HEK293T (cell line): ENCODE data around the gene ZNF865.

ENCODE experiments used
- CTCF ChIA-PET: fragments of 350-600 bp; formaldehyde crosslinking; extraction: SDS; loops from one replicate; lab custom pipeline; 2021; ENCODE audit warnings: antibody characterized with exemption, inconsistent platforms; lab: Yijun Ruan, JAX
- POLR2A ChIA-PET: fragments of 350-600 bp; formaldehyde crosslinking; extraction: SDS; loops from one replicate; lab custom pipeline; 2020; ENCODE audit warnings: antibody characterized with exemption, inconsistent platforms; lab: Yijun Ruan, JAX
- DNase-seq: peaks from one replicate; pipeline ENCODE4 v3.0.0; 2012; ENCODE audit warnings: mixed read lengths; ENCODE audit errors: extremely low spot score
- ARNT ChIP-seq: fragments of 450-650 bp; IDR thresholded peaks from 2 replicates; pipeline ENCODE4 v1.6.1; 2017; ENCODE audit warnings: mild to moderate bottlenecking
- BHLHE40 ChIP-seq: fragments of 450-650 bp; IDR thresholded peaks from 2 replicates; pipeline ENCODE4 v1.6.1; 2016; ENCODE audit warnings: mild to moderate bottlenecking, moderate library complexity, borderline replicate concordance
- CTBP1 ChIP-seq: fragments of 450-650 bp; IDR thresholded peaks from 2 replicates; pipeline ENCODE4 v1.6.1; 2016; ENCODE audit warnings: borderline replicate concordance
- ELF4 ChIP-seq: fragments of 450-650 bp; IDR thresholded peaks from 2 replicates; pipeline ENCODE4 v1.6.1; 2017; ENCODE audit warnings: antibody characterized with exemption
- FOXA1 ChIP-seq: fragments of 450-650 bp; IDR thresholded peaks from 2 replicates; pipeline ENCODE4 v1.6.1; 2016; ENCODE audit warnings: mild to moderate bottlenecking
- FOXK2 ChIP-seq: fragments of 450-650 bp; IDR thresholded peaks from 2 replicates; pipeline ENCODE4 v1.6.1; 2016; ENCODE audit warnings: mild to moderate bottlenecking
- FOXM1 ChIP-seq: fragments of 450-650 bp; IDR thresholded peaks from 2 replicates; pipeline ENCODE4 v1.6.1; 2017; ENCODE audit warnings: mild to moderate bottlenecking, borderline replicate concordance
- HDGF ChIP-seq: fragments of 450-650 bp; IDR thresholded peaks from 2 replicates; pipeline ENCODE4 v1.6.1; 2017; ENCODE audit warnings: antibody characterized with exemption, borderline replicate concordance
- L3MBTL2 ChIP-seq: fragments of 450-650 bp; conservative IDR thresholded peaks from 2 replicates; pipeline ENCODE4 v1.6.1; 2016; ENCODE audit warnings: mild to moderate bottlenecking
- LEF1 ChIP-seq: fragments of 450-650 bp; IDR thresholded peaks from 2 replicates; pipeline ENCODE4 v1.6.1; 2017; ENCODE audit warnings: mild to moderate bottlenecking, borderline replicate concordance
- NFRKB ChIP-seq: fragments of 450-650 bp; IDR thresholded peaks from 2 replicates; pipeline ENCODE4 v1.6.1; 2016; ENCODE audit warnings: mild to moderate bottlenecking, moderate library complexity
- PKNOX1 ChIP-seq: fragments of 450-650 bp; IDR thresholded peaks from 2 replicates; pipeline ENCODE4 v1.6.1; 2016
- SP1 ChIP-seq: fragments of 450-650 bp; IDR thresholded peaks from 2 replicates; pipeline ENCODE4 v1.6.1; 2017
- SUZ12 ChIP-seq: fragments of 450-650 bp; IDR thresholded peaks from 2 replicates; pipeline ENCODE4 v1.6.1; 2016; ENCODE audit warnings: mild to moderate bottlenecking
- TARDBP ChIP-seq: fragments of 450-650 bp; IDR thresholded peaks from 2 replicates; pipeline ENCODE4 v1.6.1; 2016
- ZNF384 ChIP-seq: fragments of 450-650 bp; IDR thresholded peaks from 2 replicates; pipeline ENCODE4 v1.6.1; 2016

Gene ZNF865

GRCh38 chr19:55651236-55651635, 45.8 kb downstream of the ZNF865 start:
- ChIA-PET CTCF (no interaction called here), POLR2A (no interaction called here)
- TF ChIP-seq SUZ12 (no peak), PKNOX1 (no peak), FOXM1 (no peak), BHLHE40 (no peak), FOXK2 (no peak), SP1 (no peak), HDGF (no peak), L3MBTL2 (no peak), FOXA1 (no peak), ELF4 (no peak), CTBP1 (no peak), ZNF384 (no peak), LEF1 (no peak), ARNT (no peak), NFRKB (no peak), TARDBP (no peak)
- no peak for DNase-seq

- ChIA-PET POLR2A (interaction anchor here (0.5 to 1.1 kb wide), 3 partner anchors 15 to 21 kb away, joined by 3 read pairs; no protein-coding TSS in a partner anchor), CTCF (interaction anchor here (0.6 to 0.7 kb wide), 4 partner anchors 13 to 1705 kb away, joined by 3 to 4 read pairs (median 3); no protein-coding TSS in a partner anchor)
- no peak for DNase-seq
- TF ChIP-seq LEF1 (no peak), SP1 (no peak), SUZ12 (no peak), TARDBP (no peak), ZNF384 (no peak), NFRKB (no peak), CTBP1 (no peak), FOXA1 (no peak), FOXK2 (no peak), ELF4 (no peak), FOXM1 (no peak), PKNOX1 (no peak), BHLHE40 (no peak)
These were observed 47.1 kb downstream of the ZNF865 start for GRCh38 chr19:55652311-55653128.

- CTCF ChIA-PET: interaction anchor here (0.7 to 1.4 kb wide), 9 partner anchors 11 to 305 kb away, joined by 3 to 10 read pairs (median 3); no protein-coding TSS in a partner anchor
- POLR2A ChIA-PET: interaction anchor here (0.7 to 1.7 kb wide), 22 partner anchors 8 to 536 kb away, joined by 3 to 16 read pairs (median 4); partner anchors contain the start of genes FIZ1, KMT5C, PPP1R12C and PPP6R1
- TF ChIP-seq NFRKB (no peak), ELF4 (peak; percentile 87), L3MBTL2 (peak; percentile 51)
- DNase-seq: peak; percentile 89
These were observed 48.3 kb downstream of the ZNF865 start for GRCh38 chr19:55653651-55654322.

- POLR2A ChIA-PET: interaction anchor here (0.7 to 1.7 kb wide), 23 partner anchors 9 to 537 kb away, joined by 3 to 16 read pairs (median 4); partner anchors contain the start of genes FIZ1, KMT5C, PPP1R12C and PPP6R1
- peak; percentile 88 for DNase-seq
These were observed 48.9 kb downstream of the ZNF865 start for GRCh38 chr19:55654323-55654867.

More at GRCh38 chr19:55654323-55654867, 48.9 kb downstream of the ZNF865 start:
- no peak for TF ChIP-seq FOXA1
- no peak for TF ChIP-seq BHLHE40
- no peak for TF ChIP-seq FOXK2
- no peak for TF ChIP-seq SUZ12
- no peak for TF ChIP-seq NFRKB
- TF ChIP-seq FOXM1: no peak
- no peak for TF ChIP-seq ZNF384
- TF ChIP-seq PKNOX1: no peak
- TF ChIP-seq L3MBTL2: no peak
- no peak for TF ChIP-seq HDGF
- no peak for TF ChIP-seq TARDBP
- no peak for TF ChIP-seq CTBP1
- TF ChIP-seq ELF4: no peak
- TF ChIP-seq LEF1: no peak
- no peak for TF ChIP-seq SP1
- TF ChIP-seq ARNT: no peak
- CTCF ChIA-PET: interaction anchor here (0.6 to 1.4 kb wide), 7 partner anchors 12 to 236 kb away, joined by 3 to 10 read pairs (median 4); no protein-coding TSS in a partner anchor
